ENCODE data around the gene CES4A. TPM values are rescaled to one million over a fixed set of nuclear protein-coding genes. Genes with fewer than 3 reads are reported as not detected.

CES4A gene
- total and polyA plus RNA-seq, 2 of the 13 experiments (the other 11 are each of a cell fraction or from before 2014, with no cell fraction given) = 0.09 to 0.17 TPM

DNA sequence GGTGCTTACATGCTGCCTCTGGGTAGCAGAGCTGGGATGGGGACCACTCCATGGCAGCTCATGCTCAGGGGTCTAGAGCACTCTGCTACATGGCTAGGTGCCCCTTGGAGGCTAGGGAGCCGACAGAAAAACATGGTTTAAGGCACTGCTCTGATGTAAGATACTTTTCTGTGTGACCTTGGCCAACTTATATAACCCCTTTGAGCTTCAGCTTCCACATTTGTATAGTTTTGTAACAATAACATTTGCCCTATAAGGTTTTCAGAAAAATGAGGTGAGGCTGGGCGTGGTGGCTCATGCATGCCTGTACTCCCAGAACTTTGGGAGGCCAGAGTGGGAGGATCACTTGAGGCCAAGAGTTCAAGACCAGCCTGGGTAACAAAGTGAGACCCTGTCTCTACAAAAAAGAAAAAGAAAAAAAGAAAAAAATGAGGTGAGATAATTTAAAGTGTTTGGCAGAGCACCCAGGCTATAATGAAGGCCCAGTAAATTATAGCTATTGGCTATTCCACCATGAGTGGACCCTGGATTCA lies 3.2 kb downstream of the CES4A start (continued):
- no peak for TF ChIP-seq BHLHE40 (IDR thresholded peaks at IDR 0.05; ENCODE audit: low read length)
- TF ChIP-seq, protein P1, sequence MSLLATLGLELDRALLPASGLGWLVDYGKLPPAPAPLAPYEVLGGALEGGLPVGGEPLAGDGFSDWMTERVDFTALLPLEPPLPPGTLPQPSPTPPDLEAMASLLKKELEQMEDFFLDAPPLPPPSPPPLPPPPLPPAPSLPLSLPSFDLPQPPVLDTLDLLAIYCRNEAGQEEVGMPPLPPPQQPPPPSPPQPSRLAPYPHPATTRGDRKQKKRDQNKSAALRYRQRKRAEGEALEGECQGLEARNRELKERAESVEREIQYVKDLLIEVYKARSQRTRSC (CRISPR knock-in tag; IDR thresholded peaks at IDR 0.05; ENCODE audit: low read depth) = no peak
- TF ChIP-seq, protein P2, sequence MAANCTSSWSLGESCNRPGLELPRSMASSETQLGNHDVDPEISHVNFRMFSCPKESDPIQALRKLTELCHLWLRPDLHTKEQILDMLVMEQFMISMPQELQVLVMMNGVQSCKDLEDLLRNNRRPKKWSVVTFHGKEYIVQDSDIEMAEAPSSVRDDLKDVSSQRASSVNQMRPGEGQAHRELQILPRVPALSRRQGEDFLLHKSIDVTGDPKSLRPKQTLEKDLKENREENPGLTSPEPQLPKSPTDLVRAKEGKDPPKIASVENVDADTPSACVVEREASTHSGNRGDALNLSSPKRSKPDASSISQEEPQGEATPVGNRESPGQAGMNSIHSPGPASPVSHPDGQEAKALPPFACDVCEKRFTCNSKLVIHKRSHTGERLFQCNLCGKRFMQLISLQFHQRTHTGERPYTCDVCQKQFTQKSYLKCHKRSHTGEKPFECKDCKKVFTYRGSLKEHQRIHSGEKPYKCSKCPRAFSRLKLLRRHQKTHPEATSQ (CRISPR knock-in tag; IDR thresholded peaks at IDR 0.05; ENCODE audit: borderline replicate concordance) = no peak
- no peak for TF ChIP-seq TBP (CRISPR knock-in tag; IDR thresholded peaks at IDR 0.05)
- TF ChIP-seq FOXP1 (IDR thresholded peaks at IDR 0.05) = no peak
- no peak for TF ChIP-seq FOXP1 (CRISPR knock-in tag; IDR thresholded peaks at IDR 0.05)
- TF ChIP-seq DNMT3B (CRISPR knock-in tag; conservative IDR thresholded peaks at IDR 0.05) = no peak
- TF ChIP-seq SOX13 (IDR thresholded peaks at IDR 0.05) = no peak
- TF ChIP-seq SOX13 (CRISPR knock-in tag; conservative IDR thresholded peaks at IDR 0.05 in 1 of 2, IDR thresholded peaks at IDR 0.05 in 1 of 2) = peak in 1 of 2 experiments; percentile 33; a peak in 1 of 4 replicates
- TF ChIP-seq SALL1 (CRISPR knock-in tag; IDR thresholded peaks at IDR 0.05) = no peak
- peak; percentile 57; the same call in 1 of the 2 replicates for TF ChIP-seq RXRB (CRISPR knock-in tag; IDR thresholded peaks at IDR 0.05; ENCODE audit: borderline replicate concordance)
- TF ChIP-seq, protein P3, sequence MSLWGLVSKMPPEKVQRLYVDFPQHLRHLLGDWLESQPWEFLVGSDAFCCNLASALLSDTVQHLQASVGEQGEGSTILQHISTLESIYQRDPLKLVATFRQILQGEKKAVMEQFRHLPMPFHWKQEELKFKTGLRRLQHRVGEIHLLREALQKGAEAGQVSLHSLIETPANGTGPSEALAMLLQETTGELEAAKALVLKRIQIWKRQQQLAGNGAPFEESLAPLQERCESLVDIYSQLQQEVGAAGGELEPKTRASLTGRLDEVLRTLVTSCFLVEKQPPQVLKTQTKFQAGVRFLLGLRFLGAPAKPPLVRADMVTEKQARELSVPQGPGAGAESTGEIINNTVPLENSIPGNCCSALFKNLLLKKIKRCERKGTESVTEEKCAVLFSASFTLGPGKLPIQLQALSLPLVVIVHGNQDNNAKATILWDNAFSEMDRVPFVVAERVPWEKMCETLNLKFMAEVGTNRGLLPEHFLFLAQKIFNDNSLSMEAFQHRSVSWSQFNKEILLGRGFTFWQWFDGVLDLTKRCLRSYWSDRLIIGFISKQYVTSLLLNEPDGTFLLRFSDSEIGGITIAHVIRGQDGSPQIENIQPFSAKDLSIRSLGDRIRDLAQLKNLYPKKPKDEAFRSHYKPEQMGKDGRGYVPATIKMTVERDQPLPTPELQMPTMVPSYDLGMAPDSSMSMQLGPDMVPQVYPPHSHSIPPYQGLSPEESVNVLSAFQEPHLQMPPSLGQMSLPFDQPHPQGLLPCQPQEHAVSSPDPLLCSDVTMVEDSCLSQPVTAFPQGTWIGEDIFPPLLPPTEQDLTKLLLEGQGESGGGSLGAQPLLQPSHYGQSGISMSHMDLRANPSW (CRISPR knock-in tag; IDR thresholded peaks at IDR 0.05; ENCODE audit: borderline replicate concordance) = 0 out of 2 replicates have a peak, but pooled peaks have one; percentile 42
- TF ChIP-seq ATF7 (IDR thresholded peaks at IDR 0.05) = no peak
- no peak for TF ChIP-seq ATF7 (CRISPR knock-in tag; IDR thresholded peaks at IDR 0.05)
- no peak for TF ChIP-seq ZNF792 (CRISPR knock-in tag; IDR thresholded peaks at IDR 0.05)
- TF ChIP-seq MED8 (CRISPR knock-in tag; IDR thresholded peaks at IDR 0.05; ENCODE audit: insufficient replicate concordance) = no peak
- no peak for TF ChIP-seq FOXJ3 (CRISPR knock-in tag; IDR thresholded peaks at IDR 0.05; ENCODE audit: borderline replicate concordance)
- TF ChIP-seq, protein P4, sequence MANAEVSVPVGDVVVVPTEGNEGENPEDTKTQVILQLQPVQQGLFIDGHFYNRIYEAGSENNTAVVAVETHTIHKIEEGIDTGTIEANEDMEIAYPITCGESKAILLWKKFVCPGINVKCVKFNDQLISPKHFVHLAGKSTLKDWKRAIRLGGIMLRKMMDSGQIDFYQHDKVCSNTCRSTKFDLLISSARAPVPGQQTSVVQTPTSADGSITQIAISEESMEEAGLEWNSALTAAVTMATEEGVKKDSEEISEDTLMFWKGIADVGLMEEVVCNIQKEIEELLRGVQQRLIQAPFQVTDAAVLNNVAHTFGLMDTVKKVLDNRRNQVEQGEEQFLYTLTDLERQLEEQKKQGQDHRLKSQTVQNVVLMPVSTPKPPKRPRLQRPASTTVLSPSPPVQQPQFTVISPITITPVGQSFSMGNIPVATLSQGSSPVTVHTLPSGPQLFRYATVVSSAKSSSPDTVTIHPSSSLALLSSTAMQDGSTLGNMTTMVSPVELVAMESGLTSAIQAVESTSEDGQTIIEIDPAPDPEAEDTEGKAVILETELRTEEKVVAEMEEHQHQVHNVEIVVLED (CRISPR knock-in tag; IDR thresholded peaks at IDR 0.05; ENCODE audit: borderline replicate concordance) = 0 out of 2 replicates have a peak, but pooled peaks have one; percentile 31
- TF ChIP-seq, protein P5, sequence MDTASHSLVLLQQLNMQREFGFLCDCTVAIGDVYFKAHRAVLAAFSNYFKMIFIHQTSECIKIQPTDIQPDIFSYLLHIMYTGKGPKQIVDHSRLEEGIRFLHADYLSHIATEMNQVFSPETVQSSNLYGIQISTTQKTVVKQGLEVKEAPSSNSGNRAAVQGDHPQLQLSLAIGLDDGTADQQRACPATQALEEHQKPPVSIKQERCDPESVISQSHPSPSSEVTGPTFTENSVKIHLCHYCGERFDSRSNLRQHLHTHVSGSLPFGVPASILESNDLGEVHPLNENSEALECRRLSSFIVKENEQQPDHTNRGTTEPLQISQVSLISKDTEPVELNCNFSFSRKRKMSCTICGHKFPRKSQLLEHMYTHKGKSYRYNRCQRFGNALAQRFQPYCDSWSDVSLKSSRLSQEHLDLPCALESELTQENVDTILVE (CRISPR knock-in tag; IDR thresholded peaks at IDR 0.05) = no peak
- TF ChIP-seq, protein P6, sequence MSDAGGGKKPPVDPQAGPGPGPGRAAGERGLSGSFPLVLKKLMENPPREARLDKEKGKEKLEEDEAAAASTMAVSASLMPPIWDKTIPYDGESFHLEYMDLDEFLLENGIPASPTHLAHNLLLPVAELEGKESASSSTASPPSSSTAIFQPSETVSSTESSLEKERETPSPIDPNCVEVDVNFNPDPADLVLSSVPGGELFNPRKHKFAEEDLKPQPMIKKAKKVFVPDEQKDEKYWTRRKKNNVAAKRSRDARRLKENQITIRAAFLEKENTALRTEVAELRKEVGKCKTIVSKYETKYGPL (CRISPR knock-in tag; IDR thresholded peaks at IDR 0.05) = peak; percentile 75; the same call in 1 of the 2 replicates
- no peak for TF ChIP-seq ZNF569 (CRISPR knock-in tag; IDR thresholded peaks at IDR 0.05; ENCODE audit: borderline replicate concordance)
